ENCODE data around the gene KIF1B.

The KIF1B gene

GRCh38 chr1:10399444-10399941, 189.1 kb downstream of the KIF1B start:
- Histone ChIP-seq H2BK12ac (ENCODE audit: low read length) (peak overlapping the region; percentile 30), H3K23ac (ENCODE audit: low read depth, low read length, poor library complexity) (peak overlapping the region; percentile 100), H3K79me1 (ENCODE audit: low read depth, low read length) (peaks cover 5% of the 10 kb centered on the region), H2BK15ac (ENCODE audit: low read length) (no peak overlapping the region), H2AK5ac (ENCODE audit: low read depth, low read length) (peak overlapping the region; percentile 63), H3K9ac (ENCODE audit: low read depth, low read length, poor library complexity) (peak overlapping the region; percentile 98), H3K9me3 (replicated peaks in 1 of 2; ENCODE audit: control insufficient read depth in 2 of 2, insufficient read depth in 1 of 2, low read depth in 1 of 2, low read length in 2 of 2) (peaks cover 0 to 6% of the 10 kb centered on the region in 2 donors), H4K8ac (ENCODE audit: low read depth, low read length) (no peak overlapping the region), H3K27me3 (ENCODE audit: control insufficient read depth in 3 of 3, insufficient read depth in 3 of 3, low read depth in 1 of 3, low read length in 3 of 3) (no peaks in the 10 kb centered on the region), H3K14ac (ENCODE audit: low read length) (peak overlapping the region; percentile 67), H3K36me3 (replicated peaks in 1 of 2; ENCODE audit: control insufficient read depth in 2 of 2, insufficient read depth in 2 of 2, low read length in 2 of 2) (peaks cover 16 to 44% of the 10 kb centered on the region in 2 donors), H4K91ac (ENCODE audit: low read depth, low read length, poor library complexity) (no peak overlapping the region), H3K4me2 (ENCODE audit: insufficient read depth, low read length, poor library complexity, severe bottlenecking) (peak overlapping the region; percentile 76), H2BK120ac (ENCODE audit: low read depth, low read length) (no peak overlapping the region), H3K27ac (replicated peaks; ENCODE audit: low read length) (peak overlapping the region; percentile 98), H3K18ac (ENCODE audit: low read length) (peak overlapping the region; percentile 98), H3K4ac (ENCODE audit: low read length) (no peak overlapping the region), H3K4me1 (ENCODE audit: control insufficient read depth in 2 of 2, insufficient read depth in 1 of 2, low read depth in 1 of 2, low read length in 2 of 2) (peaks cover 2 to 6% of the 10 kb centered on the region in 2 donors), H3K4me3 (ENCODE audit: low read length in 2 of 2) (peak overlapping the region; percentile 73 to 95), H2BK5ac (ENCODE audit: low read length) (peak overlapping the region; percentile 95), H2AFZ (ENCODE audit: low read length) (peak overlapping the region; percentile 89)
- no peak for DNase-seq (ENCODE audit: low spot score)
- WGBS, 2 donors (ENCODE audit: extremely low coverage in 2 of 2, insufficient read length in 2 of 2, insufficient replicate concordance in 1 of 2), result no CpG with 5 or more reads among the region's 42 CpGs

DNA sequence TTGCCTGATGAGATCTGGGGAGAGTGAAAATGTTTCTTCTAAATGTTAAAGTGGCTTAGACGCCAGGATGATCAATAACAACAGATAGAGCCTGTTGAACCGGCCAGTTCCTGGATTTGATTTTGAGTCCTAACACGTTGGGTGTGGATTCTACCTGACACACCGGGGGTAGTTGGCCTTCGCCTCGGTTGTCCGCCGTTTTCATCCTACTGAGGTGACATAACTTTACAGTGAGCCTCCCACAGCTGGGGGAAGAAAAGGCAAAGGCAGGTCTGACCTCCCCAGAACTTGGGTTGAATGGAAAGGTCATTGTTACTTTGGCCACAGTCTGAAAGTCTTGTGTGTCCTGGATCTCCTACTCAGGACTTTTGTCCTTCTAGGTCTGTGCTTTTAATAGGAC, 189.6 kb downstream of the KIF1B start:
- no peak overlapping the region for H2BK120ac ChIP-seq (ENCODE audit: low read depth, low read length)
- no peak overlapping the region for H3K27ac ChIP-seq (replicated peaks; ENCODE audit: low read length)

DNA sequence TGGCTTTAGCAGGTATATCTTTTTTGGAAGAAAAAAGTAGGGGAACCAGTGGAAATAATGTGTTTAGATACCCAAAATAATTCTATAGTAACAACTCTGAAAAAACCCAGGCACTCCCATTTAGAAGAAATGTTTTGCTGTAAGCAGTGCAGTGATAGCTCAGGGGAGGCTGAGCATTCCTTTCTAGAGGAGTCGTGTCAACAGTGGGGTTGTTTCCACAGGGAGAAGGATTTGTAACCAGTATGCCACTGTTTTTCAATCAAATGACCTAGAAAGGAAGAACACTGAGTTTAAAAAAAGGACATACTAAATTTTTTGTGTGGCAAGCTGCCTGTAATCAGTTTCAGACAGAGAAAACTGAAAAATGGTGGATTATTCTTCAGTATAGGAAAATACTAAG, 190.9 kb downstream of the KIF1B start:
- Histone ChIP-seq H4K8ac (ENCODE audit: low read depth, low read length) (no peak overlapping the region), H3K9ac (ENCODE audit: low read depth, low read length, poor library complexity) (no peak overlapping the region), H2BK12ac (ENCODE audit: low read length) (no peak overlapping the region), H3K4me1 (ENCODE audit: control insufficient read depth in 2 of 2, insufficient read depth in 1 of 2, low read depth in 1 of 2, low read length in 2 of 2) (peaks cover 2 to 6% of the 10 kb centered on the region in 2 donors), H3K4me2 (ENCODE audit: insufficient read depth, low read length, poor library complexity, severe bottlenecking) (no peak overlapping the region), H3K36me3 (replicated peaks in 1 of 2; ENCODE audit: control insufficient read depth in 2 of 2, insufficient read depth in 2 of 2, low read length in 2 of 2) (peaks cover 27 to 61% of the 10 kb centered on the region in 2 donors), H3K9me3 (replicated peaks in 1 of 2; ENCODE audit: control insufficient read depth in 2 of 2, insufficient read depth in 1 of 2, low read depth in 1 of 2, low read length in 2 of 2) (no peaks in the 10 kb centered on the region), H3K27me3 (ENCODE audit: control insufficient read depth in 3 of 3, insufficient read depth in 3 of 3, low read depth in 1 of 3, low read length in 3 of 3) (no peaks in the 10 kb centered on the region), H4K91ac (ENCODE audit: low read depth, low read length, poor library complexity) (no peak overlapping the region), H2AK5ac (ENCODE audit: low read depth, low read length) (no peak overlapping the region), H3K27ac (replicated peaks; ENCODE audit: low read length) (no peak overlapping the region), H3K14ac (ENCODE audit: low read length) (no peak overlapping the region), H2BK120ac (ENCODE audit: low read depth, low read length) (no peak overlapping the region), H2BK15ac (ENCODE audit: low read length) (no peak overlapping the region), H3K4me3 (ENCODE audit: low read length in 2 of 2) (no peak overlapping the region), H2AFZ (ENCODE audit: low read length) (no peak overlapping the region), H3K79me1 (ENCODE audit: low read depth, low read length) (peaks cover 5% of the 10 kb centered on the region), H3K23ac (ENCODE audit: low read depth, low read length, poor library complexity) (no peak overlapping the region), H2BK5ac (ENCODE audit: low read length) (no peak overlapping the region), H3K4ac (ENCODE audit: low read length) (no peak overlapping the region), H3K18ac (ENCODE audit: low read length) (no peak overlapping the region)
- WGBS, 2 donors (ENCODE audit: extremely low coverage in 2 of 2, insufficient read length in 2 of 2, insufficient replicate concordance in 1 of 2), result no CpG with 5 or more reads among the region's 1 CpG
- no peak for DNase-seq (ENCODE audit: low spot score)

More for the DNA sequence above, 189.6 kb downstream of the KIF1B start:
- no peak overlapping the region for H4K91ac ChIP-seq (ENCODE audit: low read depth, low read length, poor library complexity)
- H3K27me3 ChIP-seq (ENCODE audit: control insufficient read depth in 3 of 3, insufficient read depth in 3 of 3, low read depth in 1 of 3, low read length in 3 of 3), result no peaks in the 10 kb centered on the region
- H3K9me3 ChIP-seq (replicated peaks in 1 of 2; ENCODE audit: control insufficient read depth in 2 of 2, insufficient read depth in 1 of 2, low read depth in 1 of 2, low read length in 2 of 2), result peaks cover 0 to 4% of the 10 kb centered on the region in 2 donors
- no peak overlapping the region for H4K8ac ChIP-seq (ENCODE audit: low read depth, low read length)
- no peak overlapping the region for H2BK5ac ChIP-seq (ENCODE audit: low read length)
- no peak overlapping the region for H2AK5ac ChIP-seq (ENCODE audit: low read depth, low read length)
- no peak overlapping the region for H3K18ac ChIP-seq (ENCODE audit: low read length)
- H2AFZ ChIP-seq (ENCODE audit: low read length), result no peak overlapping the region
- H3K23ac ChIP-seq (ENCODE audit: low read depth, low read length, poor library complexity), result no peak overlapping the region
- DNase-seq (ENCODE audit: low spot score), result no peak
- no peak overlapping the region for H3K14ac ChIP-seq (ENCODE audit: low read length)
- peaks cover 5% of the 10 kb centered on the region for H3K79me1 ChIP-seq (ENCODE audit: low read depth, low read length)
- no peak overlapping the region for H2BK15ac ChIP-seq (ENCODE audit: low read length)
- H3K4ac ChIP-seq (ENCODE audit: low read length), result no peak overlapping the region
- no peak overlapping the region for H3K9ac ChIP-seq (ENCODE audit: low read depth, low read length, poor library complexity)
- WGBS, 2 donors (ENCODE audit: extremely low coverage in 2 of 2, insufficient read length in 2 of 2, insufficient replicate concordance in 1 of 2), result no CpG with 5 or more reads among the region's 8 CpGs
- H2BK12ac ChIP-seq (ENCODE audit: low read length), result no peak overlapping the region
- peaks cover 2 to 6% of the 10 kb centered on the region in 2 donors for H3K4me1 ChIP-seq (ENCODE audit: control insufficient read depth in 2 of 2, insufficient read depth in 1 of 2, low read depth in 1 of 2, low read length in 2 of 2)
- H3K36me3 ChIP-seq (replicated peaks in 1 of 2; ENCODE audit: control insufficient read depth in 2 of 2, insufficient read depth in 2 of 2, low read length in 2 of 2), result peaks cover 20 to 49% of the 10 kb centered on the region in 2 donors
- peak overlapping the region; percentile 76 for H3K4me2 ChIP-seq (ENCODE audit: insufficient read depth, low read length, poor library complexity, severe bottlenecking)
- H3K4me3 ChIP-seq (ENCODE audit: low read length in 2 of 2), result peak overlapping the region; percentile 73 to 95

DNA sequence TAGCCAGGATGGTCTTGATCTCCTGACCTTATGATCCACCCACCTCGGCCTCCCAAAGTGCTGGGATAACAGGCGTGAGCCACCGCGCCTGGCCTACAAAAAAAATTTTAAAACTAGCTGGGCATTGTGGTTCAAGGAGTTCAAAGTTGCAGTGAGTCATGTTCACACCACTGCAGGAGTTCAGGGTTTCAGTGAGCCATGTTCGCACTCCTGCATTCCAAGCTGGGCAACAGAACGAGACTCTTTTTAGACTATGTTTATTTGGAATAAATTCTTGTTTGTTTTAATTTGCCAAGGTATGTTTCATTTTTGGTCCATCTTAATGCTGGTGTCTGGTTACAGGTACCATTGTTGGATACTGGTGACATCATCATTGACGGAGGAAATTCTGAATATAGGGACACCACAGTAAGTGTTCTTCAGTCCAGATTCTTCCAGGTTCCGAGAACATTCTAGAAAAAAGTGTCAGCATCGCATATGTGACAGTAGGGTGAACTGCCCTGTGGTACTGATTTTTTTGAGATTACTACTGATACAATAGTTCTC, 192.4 kb downstream of the KIF1B start:
- H2AFZ ChIP-seq (ENCODE audit: low read length), result no peak overlapping the region
- no peak overlapping the region for H2BK12ac ChIP-seq (ENCODE audit: low read length)
- H3K4me3 ChIP-seq (ENCODE audit: low read length in 2 of 2), result no peak overlapping the region
- H3K4ac ChIP-seq (ENCODE audit: low read length), result no peak overlapping the region
- no peak overlapping the region for H3K14ac ChIP-seq (ENCODE audit: low read length)
- peaks cover 5% of the 10 kb centered on the region for H3K79me1 ChIP-seq (ENCODE audit: low read depth, low read length)
- no peak overlapping the region for H3K4me2 ChIP-seq (ENCODE audit: insufficient read depth, low read length, poor library complexity, severe bottlenecking)
- peaks cover 41 to 77% of the 10 kb centered on the region in 2 donors for H3K36me3 ChIP-seq (replicated peaks in 1 of 2; ENCODE audit: control insufficient read depth in 2 of 2, insufficient read depth in 2 of 2, low read length in 2 of 2)
- H4K91ac ChIP-seq (ENCODE audit: low read depth, low read length, poor library complexity), result no peak overlapping the region
- no peak overlapping the region for H3K23ac ChIP-seq (ENCODE audit: low read depth, low read length, poor library complexity)
- no peaks in the 10 kb centered on the region for H3K27me3 ChIP-seq (ENCODE audit: control insufficient read depth in 3 of 3, insufficient read depth in 3 of 3, low read depth in 1 of 3, low read length in 3 of 3)
- H4K8ac ChIP-seq (ENCODE audit: low read depth, low read length), result no peak overlapping the region
- DNase-seq (ENCODE audit: low spot score), result no peak
- H2BK15ac ChIP-seq (ENCODE audit: low read length), result no peak overlapping the region
- no CpG with 5 or more reads among the region's 9 CpGs for WGBS, 2 donors (ENCODE audit: extremely low coverage in 2 of 2, insufficient read length in 2 of 2, insufficient replicate concordance in 1 of 2)
- no peak overlapping the region for H2AK5ac ChIP-seq (ENCODE audit: low read depth, low read length)
- no peaks in the 10 kb centered on the region for H3K9me3 ChIP-seq (replicated peaks in 1 of 2; ENCODE audit: control insufficient read depth in 2 of 2, insufficient read depth in 1 of 2, low read depth in 1 of 2, low read length in 2 of 2)
- H3K18ac ChIP-seq (ENCODE audit: low read length), result no peak overlapping the region
- H3K27ac ChIP-seq (replicated peaks; ENCODE audit: low read length), result no peak overlapping the region
- H2BK5ac ChIP-seq (ENCODE audit: low read length), result no peak overlapping the region
- H3K9ac ChIP-seq (ENCODE audit: low read depth, low read length, poor library complexity), result no peak overlapping the region
- H2BK120ac ChIP-seq (ENCODE audit: low read depth, low read length), result no peak overlapping the region
- peaks cover 2 to 6% of the 10 kb centered on the region in 2 donors for H3K4me1 ChIP-seq (ENCODE audit: control insufficient read depth in 2 of 2, insufficient read depth in 1 of 2, low read depth in 1 of 2, low read length in 2 of 2)

Measured in neuronal stem cell (in vitro differentiated cells).